Heart left ventricle (tissue), 16 donors: ENCODE data around the gene KCNQ1OT1. TPM values are rescaled to one million over a fixed set of nuclear protein-coding genes. Genes with fewer than 3 reads are reported as not detected.
A peak's percentile ranks its signal among the peaks of the same experiment; 100 is the strongest.

ENCODE experiments used
- ATAC-seq, 4 donors: fragments of 200-7000 bp; cut with Tn5 transposase; one replicate each; pipeline ENCODE4 v1.9.1; 2020 to 2022; ENCODE audit warnings: moderate library complexity in 4 of 4, mild to moderate bottlenecking in 3 of 4, moderate number of reproducible peaks in 1 of 4
- DNase-seq, 5 donors: peaks; one replicate each; pipeline ENCODE4 v3.0.0-alpha.2; 2020
- H3K27ac ChIP-seq, 12 donors: fragments of 200-600 bp; sonication (generic) in 4 of 12; one replicate each; pipeline versions ENCODE4 v1.5.0 to v1.8.0; 2016 to 2022; ENCODE audit warnings: mild to moderate bottlenecking in 2 of 12
- H3K27me3 ChIP-seq, 9 donors: fragments of 200-600 bp; sonication (generic) in 2 of 9; one replicate each; pipeline versions ENCODE4 v1.5.1 to v1.8.0; 2016 to 2022; ENCODE audit warnings: mild to moderate bottlenecking in 3 of 9
- H3K36me3 ChIP-seq, 9 donors: fragments of 200-600 bp; sonication (generic) in 2 of 9; one replicate each; pipeline versions ENCODE4 v1.5.0 to v1.8.0; 2018 to 2022; ENCODE audit warnings: mild to moderate bottlenecking in 2 of 9
- H3K4me1 ChIP-seq, 12 donors: fragments of 200-600 bp; sonication (generic) in 4 of 12; one replicate each; pipeline versions ENCODE4 v1.5.0 to v1.8.0; 2016 to 2022; ENCODE audit warnings: mild to moderate bottlenecking in 3 of 12
- H3K4me3 ChIP-seq, 12 donors: fragments of 200-600 bp; sonication (generic) in 4 of 12; one replicate each; pipeline versions ENCODE4 v1.5.0 to v1.8.0; 2017 to 2022; ENCODE audit warnings: mild to moderate bottlenecking in 9 of 12, moderate library complexity in 4 of 12
- H3K9me3 ChIP-seq, 12 donors: fragments of 200-600 bp; sonication (generic) in 4 of 12; one replicate each; pipeline versions ENCODE4 v1.5.0 to v1.8.0; 2016 to 2022; ENCODE audit warnings: mild to moderate bottlenecking in 1 of 12
- POLR2A ChIP-seq, 2 donors: fragments of 450-650 bp; IDR thresholded peaks; one replicate each; pipeline ENCODE4 v1.6.1; 2017; ENCODE audit warnings: antibody characterized with exemption in 2 of 2, mild to moderate bottlenecking in 2 of 2, moderate library complexity in 2 of 2
- WGBS, 4 donors: extraction: QIAGEN DNeasy Blood & Tissue Kit in 2 of 4; methylation state at CpG; one replicate each; pipeline versions ENCODE4 v1.1.5 to v1.1.7; 2013 to 2018; 5-methylcytosine and 5-hydroxymethylcytosine counted together
- intact Hi-C, 10 donors: fragments of 100-400 bp; cut with DNase I; formaldehyde crosslinking; loops; one replicate each; pipeline versions ENCODE4 v1.11.1 to v1.14.2; 2022
- polyA plus RNA-seq, 2 donors: library from polyadenylated mRNA; stranded (reverse); fragments of 200-250 nt; gene quantifications; one replicate each; pipeline ENCODE4 v1.2.3, GENCODE V29; 2013
- total RNA-seq, 9 donors: library from RNA; depleted of rRNA in 2 of 9; stranded (reverse); fragments of >200 nt in 2 of 9; fragmentation: NEBNext Ultra II Directional in 3 of 9; extraction: Animal tissue kit (Norgen Biotek cat#: 25700) in 3 of 9; gene quantifications; one replicate each; pipeline versions ENCODE4 v1.1.0 to v1.2.4, GENCODE V29; 2016 to 2023
- TF ChIP-seq, protein P1 (sequence below), 12 donors: fragments of 200-600 bp; sonication (generic) in 4 of 12; IDR thresholded peaks; one replicate each; pipeline versions ENCODE4 v1.5.0 to v1.8.0; 2018 to 2022; ENCODE audit warnings: antibody characterized with exemption in 12 of 12, mild to moderate bottlenecking in 5 of 12
- donor health status: ischemic (EF 13 %, LVEDD 7.1; RV severe dilation, severe dysfunction).
- donor health status: healthy with polysubstance abuse.
- donor health status: DM: no; HTN: yes; CAD: no.
- donor health status: DM: no; HTN: no; CAD: no.
- donor health status: ischemic (EF 25% LVEDD 6.9; RV normal size, moderate dysfunction).
- donor health status: ischemic (EF 25% LVEDD 5.7; RV mildly dilated, moderate dysfunction).
- donor health status: healthy.
- donor health status: DM: yes; HTN: yes; CAD: no.
- donor health status: ischemic (EF 35%, LVEDD 5.7; RV mildly dilated, moderate dysfunction).
- donor health status: nonischemic (EF 11% LVEDD 7.7; RV severe dilation, severe dysfunction).
- donor health status: DM: yes; HTN: yes; CAD: no.
- donor health status: PGD.
- donor health status: ischemic (EF 29% LVEDD 5.4; RV normal size, mild dysfunction).
- donor health status: nonischemic (EF 23%, LVEDD 6.1; RV moderate dilation, normal function).

Gene KCNQ1OT1
- total and polyA plus RNA-seq, 11 donors: 0.14 to 0.93 (median 0.40) TPM

DNA sequence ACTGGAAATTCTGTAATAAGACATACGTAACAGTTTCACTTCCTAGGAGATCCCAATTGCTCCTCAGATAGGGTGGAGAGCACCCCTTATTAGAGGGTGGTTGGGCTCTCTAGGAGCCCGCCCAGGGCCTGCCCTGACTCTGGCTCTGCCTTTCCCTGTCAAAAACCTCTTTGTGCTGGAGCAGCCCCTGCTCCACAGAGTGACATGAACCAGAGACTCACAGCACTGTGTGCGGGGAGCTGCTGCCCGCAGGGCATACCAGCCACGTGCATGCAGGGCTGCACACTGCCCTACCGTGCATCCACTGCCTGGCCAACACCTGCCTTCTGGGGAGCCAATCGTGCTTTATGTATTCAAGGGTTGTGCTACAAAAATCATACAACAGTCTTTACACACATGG is 24.3 kb downstream of the KCNQ1OT1 start:
- Histone ChIP-seq H3K9me3 (no peaks in the 10 kb centered on the region), H3K36me3 (no peaks in the 10 kb centered on the region), H3K4me1 (peaks cover 0 to 45% (median 24%) of the 10 kb centered on the region in 12 donors), H3K27me3 (no peaks in the 10 kb centered on the region), H3K27ac (peak overlapping the region in 1 of 12 donors; percentile 65), H3K4me3 (no peak overlapping the region)
- TF ChIP-seq, protein P1, sequence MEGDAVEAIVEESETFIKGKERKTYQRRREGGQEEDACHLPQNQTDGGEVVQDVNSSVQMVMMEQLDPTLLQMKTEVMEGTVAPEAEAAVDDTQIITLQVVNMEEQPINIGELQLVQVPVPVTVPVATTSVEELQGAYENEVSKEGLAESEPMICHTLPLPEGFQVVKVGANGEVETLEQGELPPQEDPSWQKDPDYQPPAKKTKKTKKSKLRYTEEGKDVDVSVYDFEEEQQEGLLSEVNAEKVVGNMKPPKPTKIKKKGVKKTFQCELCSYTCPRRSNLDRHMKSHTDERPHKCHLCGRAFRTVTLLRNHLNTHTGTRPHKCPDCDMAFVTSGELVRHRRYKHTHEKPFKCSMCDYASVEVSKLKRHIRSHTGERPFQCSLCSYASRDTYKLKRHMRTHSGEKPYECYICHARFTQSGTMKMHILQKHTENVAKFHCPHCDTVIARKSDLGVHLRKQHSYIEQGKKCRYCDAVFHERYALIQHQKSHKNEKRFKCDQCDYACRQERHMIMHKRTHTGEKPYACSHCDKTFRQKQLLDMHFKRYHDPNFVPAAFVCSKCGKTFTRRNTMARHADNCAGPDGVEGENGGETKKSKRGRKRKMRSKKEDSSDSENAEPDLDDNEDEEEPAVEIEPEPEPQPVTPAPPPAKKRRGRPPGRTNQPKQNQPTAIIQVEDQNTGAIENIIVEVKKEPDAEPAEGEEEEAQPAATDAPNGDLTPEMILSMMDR (IDR thresholded peaks at IDR 0.05): no peak
- no peak for TF ChIP-seq POLR2A (IDR thresholded peaks at IDR 0.05)
- intact Hi-C loops: loop anchor here in 1 of 10 donors (10.0 kb wide), 1 partner anchor 61 kb away; no protein-coding TSS in a partner anchor
- 61 to 73% (median 72%) methylated on average over 7 of the region's 7 CpGs for WGBS, 4 donors
- peak in 3 of 4 donors; percentile 19 to 36 (median 25) for ATAC-seq
- no peak for DNase-seq

DNA sequence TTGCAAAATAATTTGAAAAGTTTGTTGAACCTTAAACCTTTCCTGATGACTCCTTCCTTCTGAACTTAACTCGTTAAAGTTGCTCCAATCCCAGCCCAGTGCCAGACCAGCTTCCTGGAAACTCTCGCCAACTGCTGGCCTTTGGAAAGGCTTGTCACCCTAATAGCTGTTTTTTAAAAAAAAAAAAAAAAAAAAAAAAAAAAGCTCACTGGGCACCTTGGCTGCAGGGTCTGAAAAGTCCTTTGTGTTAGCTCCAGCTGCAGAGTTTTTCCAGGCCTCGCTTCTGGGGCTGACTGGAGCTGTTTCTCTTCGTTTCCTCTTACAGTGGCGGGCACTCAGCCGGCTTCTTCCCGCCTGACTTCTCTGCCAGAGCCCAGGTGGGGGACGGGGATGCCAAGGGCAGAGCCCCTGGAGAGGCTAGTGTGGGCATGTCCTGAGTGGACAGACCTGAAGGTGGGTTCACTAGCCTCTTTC is 25.1 kb downstream of the KCNQ1OT1 start:
- H3K27ac ChIP-seq: peak overlapping the region in 1 of 12 donors; percentile 65
- ATAC-seq: no peak
- 61 to 75% (median 66%) methylated on average over 8 of the region's 8 CpGs for WGBS, 4 donors
- TF ChIP-seq, protein P1 (IDR thresholded peaks at IDR 0.05): no peak
- TF ChIP-seq POLR2A (IDR thresholded peaks at IDR 0.05): no peak
- peak in 1 of 5 donors; percentile 11 for DNase-seq
- H3K4me3 ChIP-seq: no peak overlapping the region
- peaks cover 0 to 45% (median 24%) of the 10 kb centered on the region in 12 donors for H3K4me1 ChIP-seq
- no peaks in the 10 kb centered on the region for H3K9me3 ChIP-seq
- intact Hi-C loops: loop anchor here in 1 of 10 donors (10.0 kb wide), 1 partner anchor 60 kb away; no protein-coding TSS in a partner anchor
- H3K27me3 ChIP-seq: no peaks in the 10 kb centered on the region
- H3K36me3 ChIP-seq: no peaks in the 10 kb centered on the region

- Histone ChIP-seq H3K36me3 (no peaks in the 10 kb centered on the region), H3K4me1 (peaks cover 0 to 45% (median 24%) of the 10 kb centered on the region in 12 donors), H3K9me3 (no peaks in the 10 kb centered on the region), H3K27me3 (no peaks in the 10 kb centered on the region), H3K4me3 (no peak overlapping the region), H3K27ac (no peak overlapping the region)
- 54 to 81% (median 67%) methylated on average over 16 of the region's 16 CpGs for WGBS, 4 donors
- intact Hi-C loops: loop anchor here in 1 of 10 donors (10.0 kb wide), 1 partner anchor 59 kb away; no protein-coding TSS in a partner anchor
- DNase-seq (peak in 1 of 5 donors; percentile 13), ATAC-seq (no peak)
- TF ChIP-seq, protein P1 (IDR thresholded peaks at IDR 0.05): no peak
- no peak for TF ChIP-seq POLR2A (IDR thresholded peaks at IDR 0.05)
These were observed 25.8 kb downstream of the KCNQ1OT1 start for GRCh38 chr11:2673871-2674471.

- Histone ChIP-seq H3K27me3 (no peaks in the 10 kb centered on the region), H3K36me3 (peaks cover 0 to 2% (median 0%) of the 10 kb centered on the region in 9 donors), H3K9me3 (no peaks in the 10 kb centered on the region), H3K4me3 (no peak overlapping the region), H3K27ac (no peak overlapping the region), H3K4me1 (peaks cover 0 to 45% (median 24%) of the 10 kb centered on the region in 12 donors)
- 94 to 100% (median 98%) methylated on average over 2 of the region's 2 CpGs for WGBS, 4 donors
- ATAC-seq (no peak), DNase-seq (no peak)
- intact Hi-C loops: loop anchor here in 1 of 10 donors (10.0 kb wide), 1 partner anchor 58 kb away; no protein-coding TSS in a partner anchor
- no peak for TF ChIP-seq POLR2A (IDR thresholded peaks at IDR 0.05)
- TF ChIP-seq, protein P1 (IDR thresholded peaks at IDR 0.05): no peak
These were observed 26.6 kb downstream of the KCNQ1OT1 start for GRCh38 chr11:2673250-2673610.
